Thymus (tissue), 11 donors: ENCODE results near the gene ADIRF. TPM values are rescaled to one million over a fixed set of nuclear protein-coding genes. Genes with fewer than 3 reads are reported as not detected.
"Not testable (repeated sequence)": the region's sequence is repeated elsewhere in the genome, so short reads cannot be mapped to it uniquely, and the experiment has no call there.

Source experiments
- DNase-seq, 9 donors: peaks; one replicate each; pipeline ENCODE4 v3.0.0-alpha.2; 2013; ENCODE audit warnings: low spot score in 9 of 9, low read depth in 6 of 9, missing footprints in 1 of 9
- H3K27ac ChIP-seq, 2 donors: one replicate each; pipeline ENCODE4 v1.5.1; 2013; ENCODE audit warnings: control low read depth in 1 of 2, low read depth in 1 of 2, low read length in 1 of 2, mild to moderate bottlenecking in 1 of 2, moderate library complexity in 1 of 2
- H3K27me3 ChIP-seq, 2 donors: one replicate each; pipeline ENCODE4 v1.5.1; 2013; ENCODE audit warnings: low read length in 1 of 2; ENCODE audit not compliant: control insufficient read depth in 2 of 2, insufficient read depth in 1 of 2
- H3K36me3 ChIP-seq, 2 donors: one replicate each; pipeline ENCODE4 v1.5.1; 2013; ENCODE audit warnings: low read length in 1 of 2, mild to moderate bottlenecking in 1 of 2, moderate library complexity in 1 of 2; ENCODE audit not compliant: control insufficient read depth in 2 of 2, insufficient read depth in 2 of 2
- H3K4me1 ChIP-seq, 2 donors: one replicate each; pipeline ENCODE4 v1.5.1; 2013; ENCODE audit warnings: low read length in 2 of 2; ENCODE audit not compliant: control insufficient read depth in 2 of 2, insufficient read depth in 2 of 2
- H3K4me3 ChIP-seq, 2 donors: one replicate each; pipeline ENCODE4 v1.5.1; 2013; ENCODE audit warnings: low read length in 2 of 2, control low read depth in 1 of 2, mild to moderate bottlenecking in 1 of 2
- H3K9me3 ChIP-seq, 2 donors: one replicate each; pipeline ENCODE4 v1.5.1; 2013; ENCODE audit warnings: low read length in 1 of 2, mild to moderate bottlenecking in 1 of 2; ENCODE audit not compliant: control insufficient read depth in 2 of 2, insufficient read depth in 1 of 2
- WGBS: extraction: QIAGEN DNeasy Blood & Tissue Kit; methylation state at CpG from one replicate; pipeline ENCODE4 v1.1.7; 2013; 5-methylcytosine and 5-hydroxymethylcytosine counted together
- polyA plus RNA-seq: library from polyadenylated mRNA; stranded (reverse); fragments of 200-250 nt; gene quantifications from one replicate; pipeline ENCODE4 v1.2.3, GENCODE V29; 2013
- total RNA-seq: library from RNA; stranded (reverse); fragments of 120-200 nt; gene quantifications from one replicate; pipeline ENCODE4 v1.2.4, GENCODE V29; 2013
- donor health status: healthy.

The ADIRF gene
- total and polyA plus RNA-seq, 2 donors = 23.8 to 196 TPM

DNA sequence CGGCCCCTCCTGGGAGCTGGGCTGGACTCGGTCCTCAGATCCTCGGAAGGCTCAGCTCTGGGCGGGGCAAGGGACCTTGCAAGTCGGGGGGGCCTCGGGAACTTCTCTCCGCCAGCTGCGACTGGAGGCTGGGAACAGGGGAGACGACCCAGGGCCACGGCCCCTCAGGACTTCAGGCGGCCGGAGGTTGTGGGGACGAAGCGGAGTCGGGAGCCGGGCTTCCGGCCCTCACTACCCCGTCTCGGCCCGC is 2.6 kb downstream of the ADIRF start:
- peaks cover 6 to 46% of the 10 kb centered on the region in 2 donors for H3K4me1 ChIP-seq
- peak in 1 of 9 donors; percentile 33 for DNase-seq
- H3K9me3 ChIP-seq = no peaks in the 10 kb centered on the region
- H3K27ac ChIP-seq = peak overlapping the region; percentile 53 to 85
- H3K4me3 ChIP-seq = peak overlapping the region; percentile 69 to 70
- WGBS = under 1% methylated on average over 20 of the region's 20 CpGs
- peaks cover 31 to 63% of the 10 kb centered on the region in 2 donors for H3K27me3 ChIP-seq
- H3K36me3 ChIP-seq = no peaks in the 10 kb centered on the region

DNA sequence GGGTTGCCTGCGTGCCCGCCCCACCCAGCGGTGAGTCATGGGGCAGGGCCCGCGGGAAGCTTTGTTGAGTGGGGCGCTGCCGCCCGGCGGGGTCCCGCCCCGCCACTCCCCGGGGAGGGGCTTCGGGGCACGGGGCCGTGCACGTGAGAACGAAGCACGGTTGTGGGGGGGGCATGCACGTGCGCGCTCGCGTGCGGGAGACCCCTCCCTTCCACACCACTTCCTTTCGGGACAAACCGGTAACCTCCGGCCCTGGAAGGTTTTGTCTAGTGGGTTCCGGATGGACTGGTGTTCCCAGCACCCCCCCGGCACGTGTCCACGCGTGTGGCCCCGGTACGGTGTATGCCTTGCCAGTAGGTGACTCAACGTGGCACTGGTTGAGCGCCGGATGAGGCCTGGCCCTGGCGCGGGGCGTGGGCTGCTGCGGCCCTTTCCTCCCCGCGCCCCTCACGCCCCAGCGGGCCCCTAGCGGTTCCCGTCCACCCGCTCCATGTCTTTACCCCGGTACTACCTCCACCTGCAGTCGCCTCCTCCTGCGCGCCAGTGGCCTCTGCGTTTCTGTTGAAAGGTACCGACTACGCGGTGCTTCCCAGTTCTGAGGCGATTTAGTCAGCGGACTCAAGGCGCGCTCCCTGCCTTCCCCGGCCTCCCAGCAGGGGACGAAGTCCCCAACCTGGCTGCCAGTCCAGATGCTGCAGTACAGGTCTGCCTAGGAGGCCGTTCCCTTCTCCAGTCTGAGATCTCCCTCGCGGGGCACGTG is 3.1 kb downstream of the ADIRF start:
- Histone ChIP-seq H3K9me3 (no peaks in the 10 kb centered on the region), H3K4me1 (peaks cover 6 to 41% of the 10 kb centered on the region in 2 donors), H3K27ac (peak overlapping the region in 1 of 2 donors; percentile 85), H3K4me3 (peak overlapping the region; percentile 69 to 70), H3K27me3 (peaks cover 31 to 63% of the 10 kb centered on the region in 2 donors), H3K36me3 (no peaks in the 10 kb centered on the region)
- peak; percentile 43 to 92 (median 77) for DNase-seq
- WGBS = 6% methylated on average over 66 of the region's 66 CpGs

DNA sequence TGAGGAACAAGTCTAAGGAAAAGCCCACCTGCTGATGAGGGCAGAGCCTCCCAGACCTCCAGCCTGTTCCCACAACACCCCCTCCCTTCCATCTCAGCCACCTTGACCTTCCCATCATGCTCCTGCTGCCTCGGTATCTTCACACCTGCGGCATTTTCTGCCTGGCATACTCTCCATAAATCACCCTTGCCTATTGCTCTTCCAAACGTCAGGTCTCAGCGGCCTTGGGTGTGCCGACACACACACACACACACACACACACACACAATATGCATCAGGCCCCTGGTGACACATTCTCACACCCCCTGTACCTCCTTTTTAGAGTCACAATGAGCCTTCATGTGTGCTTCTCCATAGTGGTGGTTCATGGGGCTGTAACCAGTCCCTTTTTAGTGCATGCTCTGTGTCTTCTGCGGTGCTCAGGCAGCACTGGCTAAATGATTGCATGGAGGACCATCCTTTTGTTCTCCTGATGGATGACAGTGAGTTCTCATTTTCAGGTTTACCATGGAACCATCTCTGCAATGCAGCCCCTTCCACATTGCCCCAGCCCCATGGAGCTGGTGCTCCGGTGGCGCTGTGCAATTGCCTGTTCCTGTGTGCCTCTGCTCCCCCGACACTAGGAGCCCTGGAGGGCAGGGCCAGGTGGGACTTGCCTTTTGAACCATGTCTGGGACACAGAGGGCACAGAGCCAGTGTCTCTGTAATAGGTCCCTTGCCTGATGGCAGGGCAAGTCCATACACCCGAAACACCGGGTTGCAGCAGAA is 4.5 kb downstream of the ADIRF start:
- Histone ChIP-seq H3K36me3 (no peaks in the 10 kb centered on the region), H3K4me3 (no peak overlapping the region), H3K27ac (no peak overlapping the region), H3K27me3 (peaks cover 27 to 50% of the 10 kb centered on the region in 2 donors), H3K9me3 (no peaks in the 10 kb centered on the region), H3K4me1 (peaks cover 6 to 33% of the 10 kb centered on the region in 2 donors)
- no peak for DNase-seq
- WGBS = 95% methylated on average over 11 of the region's 11 CpGs

DNA sequence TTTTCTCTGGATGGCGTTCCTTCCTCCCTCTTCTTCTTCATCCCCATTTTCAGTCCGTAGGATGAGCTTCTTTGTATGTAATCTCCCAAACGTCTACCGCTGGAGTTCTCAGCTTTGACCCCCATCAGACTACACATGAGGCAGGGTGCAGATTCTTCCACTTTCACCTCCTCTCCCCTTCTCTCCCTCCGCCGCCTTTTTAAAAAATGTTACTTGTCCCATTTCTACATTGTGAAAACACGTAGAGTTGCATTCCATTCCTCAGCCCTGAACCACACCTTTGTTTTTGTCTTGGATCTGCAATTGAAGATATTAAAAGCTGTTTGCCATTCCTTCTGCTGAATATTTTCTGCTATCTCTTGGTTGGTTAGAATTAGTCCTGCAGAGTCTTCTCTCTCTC is 6.2 kb downstream of the ADIRF start:
- Histone ChIP-seq H3K4me3 (no peak overlapping the region), H3K27me3 (peaks cover 12 to 34% of the 10 kb centered on the region in 2 donors), H3K27ac (peak overlapping the region in 1 of 2 donors; percentile 31), H3K4me1 (peaks cover 6 to 20% of the 10 kb centered on the region in 2 donors), H3K9me3 (no peaks in the 10 kb centered on the region), H3K36me3 (no peaks in the 10 kb centered on the region)
- 91% methylated on average over 7 of the region's 7 CpGs for WGBS
- no peak for DNase-seq

DNA sequence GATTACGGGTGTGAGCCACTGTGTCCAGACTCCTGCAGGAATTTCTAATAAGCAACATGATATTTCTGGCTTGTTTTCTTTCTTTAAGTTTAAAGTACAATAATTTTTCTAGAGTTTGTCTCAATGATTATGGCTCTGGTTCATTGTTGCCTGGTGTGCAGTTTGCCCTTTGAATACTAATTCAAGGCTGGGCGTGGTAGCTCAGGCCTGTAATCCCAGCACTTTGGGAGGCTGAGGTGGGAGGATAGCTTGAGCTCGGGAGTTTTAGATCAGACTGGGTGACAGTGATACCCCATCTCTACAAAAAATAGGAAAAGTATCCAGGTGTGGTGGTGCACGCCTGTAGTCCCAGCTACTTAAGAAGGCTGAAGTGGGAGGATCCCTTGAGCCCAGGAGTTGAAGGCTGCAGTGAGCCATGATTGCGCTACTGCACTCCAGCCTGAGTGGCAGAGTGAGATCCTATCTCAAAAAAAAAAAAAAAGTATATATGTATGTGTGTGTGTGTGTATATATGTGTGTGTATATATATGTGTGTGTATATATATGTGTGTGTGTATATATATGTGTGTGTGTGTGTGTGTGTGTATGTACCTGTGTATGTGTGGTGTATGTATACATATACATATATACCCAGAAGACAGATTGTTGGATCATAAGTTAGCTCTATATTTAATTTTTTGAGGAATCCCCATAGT is 8.2 kb downstream of the ADIRF start:
- H3K27me3 ChIP-seq = peaks cover 3 to 19% of the 10 kb centered on the region in 2 donors
- H3K27ac ChIP-seq = no peak overlapping the region
- H3K36me3 ChIP-seq = no peaks in the 10 kb centered on the region
- WGBS = 88% methylated on average over 5 of the region's 5 CpGs
- no peak overlapping the region for H3K4me3 ChIP-seq
- H3K9me3 ChIP-seq = no peaks in the 10 kb centered on the region
- DNase-seq = no peak
- peaks cover 0 to 6% of the 10 kb centered on the region in 2 donors for H3K4me1 ChIP-seq

DNA sequence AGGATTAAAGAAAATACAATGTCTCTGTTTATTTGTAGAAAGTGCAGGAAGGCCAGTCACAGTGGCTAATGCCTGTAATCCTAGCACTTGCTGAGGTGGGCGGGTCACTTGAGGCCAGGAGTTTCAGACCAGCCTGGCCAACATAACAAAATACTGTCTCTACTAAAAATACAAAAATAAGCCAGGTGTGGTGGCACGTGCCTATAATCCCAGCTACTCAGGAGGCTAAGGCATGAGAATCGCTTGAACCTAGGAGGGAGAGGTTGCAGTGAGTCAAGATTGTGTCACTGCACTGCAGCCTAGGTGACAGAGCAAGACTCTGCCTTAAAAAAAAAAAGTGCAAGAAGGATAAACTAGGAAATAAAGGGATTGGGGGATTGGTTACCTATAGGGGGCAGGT is 10.2 kb downstream of the ADIRF start:
- not testable (repeated sequence) for H3K4me3 ChIP-seq, DNase-seq, H3K27ac ChIP-seq, H3K27me3 ChIP-seq, H3K4me1 ChIP-seq, H3K9me3 ChIP-seq, H3K36me3 ChIP-seq
- WGBS = 96% methylated on average over 3 of the region's 3 CpGs

DNA sequence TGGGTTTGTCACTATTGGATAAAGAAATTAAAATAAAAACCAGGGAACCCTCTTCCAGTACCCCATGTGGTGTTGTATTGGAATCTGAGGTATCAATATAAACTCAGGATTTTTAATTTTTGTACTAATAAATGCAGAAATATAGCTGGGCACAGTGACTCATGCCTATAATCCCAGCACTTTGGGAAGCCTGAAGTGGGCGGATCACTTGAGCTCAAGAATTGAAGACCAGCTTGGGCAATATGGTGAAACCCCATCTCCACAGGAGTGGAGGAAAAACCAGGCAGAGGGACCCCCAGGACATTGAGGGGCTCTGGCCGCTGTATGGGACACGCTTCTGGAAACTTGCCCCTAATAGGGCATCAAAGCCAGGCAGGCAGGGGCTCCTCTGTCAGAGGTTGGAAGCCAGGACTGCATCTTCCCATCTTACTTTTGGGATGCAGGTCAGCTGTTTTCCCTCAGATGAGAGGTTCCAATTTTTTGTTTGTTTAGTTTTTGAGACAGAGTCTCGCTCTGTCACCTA is 11.1 kb downstream of the ADIRF start:
- no peaks in the 10 kb centered on the region for H3K4me1 ChIP-seq
- no peaks in the 10 kb centered on the region for H3K9me3 ChIP-seq
- peaks cover 0 to 5% of the 10 kb centered on the region in 2 donors for H3K27me3 ChIP-seq
- no peak for DNase-seq
- no peaks in the 10 kb centered on the region for H3K36me3 ChIP-seq
- H3K27ac ChIP-seq = no peak overlapping the region
- no peak overlapping the region for H3K4me3 ChIP-seq
- WGBS = 97% methylated on average over 4 of the region's 4 CpGs

DNA sequence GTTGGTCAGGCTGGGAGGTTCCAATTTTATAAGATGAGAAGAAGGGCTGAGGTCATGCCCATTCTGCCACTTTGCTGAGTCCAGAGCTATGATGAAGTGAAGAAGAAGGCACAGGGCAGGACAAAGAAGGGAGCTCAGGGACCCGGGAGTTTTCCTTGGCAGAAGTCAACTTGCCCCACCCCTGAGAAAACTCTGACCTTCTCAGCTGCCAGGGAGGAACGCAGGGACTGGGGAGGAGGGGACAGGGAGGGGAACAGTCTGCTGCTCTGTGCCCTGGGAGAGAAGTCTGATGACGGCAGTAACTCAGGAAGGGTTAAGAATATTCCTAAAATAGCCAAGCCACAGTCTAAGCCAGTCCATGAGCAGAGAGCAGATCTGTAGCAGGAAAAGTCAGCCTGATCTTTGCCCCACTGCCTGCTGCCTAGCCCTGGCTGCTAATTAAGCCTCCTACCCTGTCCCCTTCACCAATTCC is 11.7 kb downstream of the ADIRF start:
- Histone ChIP-seq H3K27ac (no peak overlapping the region), H3K4me3 (no peak overlapping the region), H3K9me3 (no peaks in the 10 kb centered on the region), H3K4me1 (no peaks in the 10 kb centered on the region), H3K27me3 (peaks cover 0 to 5% of the 10 kb centered on the region in 2 donors), H3K36me3 (no peaks in the 10 kb centered on the region)
- 66% methylated on average over 3 of the region's 3 CpGs for WGBS
- no peak for DNase-seq

DNA sequence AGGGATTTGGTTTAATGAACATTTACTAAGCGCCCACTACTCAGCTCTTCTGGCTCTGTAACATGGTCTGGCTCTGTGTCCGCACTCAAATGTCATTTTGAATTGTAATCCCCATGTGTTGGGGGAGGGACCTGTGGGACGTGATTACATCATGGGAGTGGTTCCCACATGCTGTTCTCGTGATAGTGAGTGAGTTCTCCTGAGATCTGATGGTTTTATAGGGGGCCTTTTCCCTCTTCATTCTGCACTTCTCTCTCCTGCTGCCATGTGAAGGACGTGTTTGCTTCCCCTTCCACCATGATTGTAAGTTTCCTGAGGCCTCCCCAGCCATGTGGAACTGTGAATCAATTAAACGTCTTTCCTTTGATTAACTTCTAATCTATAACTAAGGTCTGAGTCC is 12.7 kb downstream of the ADIRF start:
- H3K27me3 ChIP-seq, H3K36me3 ChIP-seq, H3K27ac ChIP-seq, DNase-seq, H3K9me3 ChIP-seq, H3K4me1 ChIP-seq, H3K4me3 ChIP-seq: not testable (repeated sequence)
- 93% methylated on average over 6 of the region's 6 CpGs for WGBS
